GM12891 (cell line): ENCODE data around the gene TNPO3.

Experiments used
- DNase-seq: peaks from one replicate; pipeline ENCODE4 v3.0.0; 2011; ENCODE audit warnings: low spot score; ENCODE audit not compliant: insufficient read length
- FAIRE-seq: peaks from 2 replicates; lab custom pipeline; 2011; peaks lifted over from hg19 to GRCh38; lab: Jason Lieb, UNC
- PAX5 ChIP-seq: IDR thresholded peaks from 2 replicates; pipeline ENCODE4 v1.6.1; 2011; ENCODE audit warnings: low read length, moderate library complexity, mild to moderate bottlenecking; ENCODE audit not compliant: insufficient read depth, severe bottlenecking
- POLR2A ChIP-seq: IDR thresholded peaks from 2 replicates; pipeline ENCODE4 v1.6.1; 2011; ENCODE audit warnings: low read depth, low read length, control low read depth
- POLR2AphosphoS5 ChIP-seq: IDR thresholded peaks from 2 replicates; pipeline ENCODE4 v1.6.1; 2011; ENCODE audit warnings: low read depth, low read length, control low read depth
- POU2F2 ChIP-seq: IDR thresholded peaks from 2 replicates; pipeline ENCODE4 v1.6.1; 2011; ENCODE audit warnings: low read depth, mild to moderate bottlenecking, control low read depth, low read length, moderate library complexity
- SPI1 ChIP-seq: IDR thresholded peaks from 2 replicates; pipeline ENCODE4 v1.6.1; 2011; ENCODE audit warnings: low read depth, low read length, control low read depth
- TAF1 ChIP-seq: IDR thresholded peaks from 2 replicates; pipeline ENCODE4 v1.6.1; 2011; ENCODE audit warnings: low read depth, low read length, control low read depth

TNPO3 gene

GRCh38 chr7:129091484-129092002 is 36.6 kb upstream of the TNPO3 start:
- no peak for TF ChIP-seq TAF1
- TF ChIP-seq POU2F2 = peak; percentile 67
- TF ChIP-seq SPI1 = peak; percentile 48
- TF ChIP-seq POLR2A = no peak
- TF ChIP-seq POLR2AphosphoS5 = no peak
- no peak for TF ChIP-seq PAX5
- FAIRE-seq = peak; percentile 94
- DNase-seq = peak; percentile 49

- TF ChIP-seq POLR2A = no peak
- TF ChIP-seq SPI1 = no peak
- TF ChIP-seq POU2F2 = no peak
- no peak for TF ChIP-seq TAF1
- TF ChIP-seq PAX5 = no peak
- no peak for TF ChIP-seq POLR2AphosphoS5
- DNase-seq (no peak), FAIRE-seq (no peak)
These were observed 35.5 kb upstream of the TNPO3 start for GRCh38 chr7:129090300-129090907.

- FAIRE-seq (peak; percentile 92), DNase-seq (no peak)
- no peak for TF ChIP-seq PAX5
- TF ChIP-seq SPI1 = peak; percentile 76
These were observed 34.8 kb upstream of the TNPO3 start for GRCh38 chr7:129089521-129090212.

GRCh38 chr7:129084801-129085551 is 30.1 kb upstream of the TNPO3 start:
- no peak for TF ChIP-seq PAX5
- TF ChIP-seq POLR2AphosphoS5 = no peak
- no peak for TF ChIP-seq POU2F2
- TF ChIP-seq POLR2A = no peak
- FAIRE-seq (no peak), DNase-seq (no peak)

GRCh38 chr7:129083525-129083924 is 28.6 kb upstream of the TNPO3 start:
- DNase-seq = no peak
- FAIRE-seq = no peak
- TF ChIP-seq TAF1 = no peak
- no peak for TF ChIP-seq SPI1
- TF ChIP-seq POU2F2 = no peak
- no peak for TF ChIP-seq PAX5
- no peak for TF ChIP-seq POLR2A
- no peak for TF ChIP-seq POLR2AphosphoS5

GRCh38 chr7:129078455-129078854 is 23.5 kb upstream of the TNPO3 start:
- TF ChIP-seq PAX5 = no peak
- no peak for TF ChIP-seq POLR2A
- no peak for TF ChIP-seq TAF1
- TF ChIP-seq POLR2AphosphoS5 = no peak
- no peak for TF ChIP-seq SPI1
- TF ChIP-seq POU2F2 = no peak
- FAIRE-seq = no peak
- no peak for DNase-seq

GRCh38 chr7:129076886-129077285 is 22.0 kb upstream of the TNPO3 start:
- FAIRE-seq = no peak
- DNase-seq = no peak
- TF ChIP-seq POLR2A (no peak), POU2F2 (no peak), PAX5 (no peak)

- DNase-seq (no peak), FAIRE-seq (peak; percentile 59)
- TF ChIP-seq TAF1 = no peak
- TF ChIP-seq SPI1 = no peak
These were observed 20.1 kb upstream of the TNPO3 start for GRCh38 chr7:129074994-129075393.

GRCh38 chr7:129074361-129074871 is 19.5 kb upstream of the TNPO3 start:
- TF ChIP-seq SPI1 = no peak
- no peak for TF ChIP-seq POU2F2
- TF ChIP-seq TAF1 = no peak
- TF ChIP-seq POLR2AphosphoS5 = no peak
- TF ChIP-seq POLR2A = no peak
- FAIRE-seq (no peak), DNase-seq (no peak)

GRCh38 chr7:129073738-129074137 is 18.8 kb upstream of the TNPO3 start:
- DNase-seq = no peak
- peak; percentile 55 for FAIRE-seq

More at GRCh38 chr7:129073738-129074137, 18.8 kb upstream of the TNPO3 start:
- peak; percentile 94 for TF ChIP-seq SPI1
- TF ChIP-seq POU2F2 = no peak
